Osteocyte (in vitro differentiated cells): ENCODE measurements around the gene POU6F1. TPM values are rescaled to one million over a fixed set of nuclear protein-coding genes. Genes with fewer than 3 reads are reported as not detected.
A peak's percentile ranks its signal among the peaks of the same experiment; 100 is the strongest.

ENCODE experiments used
- DNase-seq: peaks from one replicate; pipeline ENCODE4 v3.0.0; 2021; ENCODE audit warnings: mixed read lengths; ENCODE audit not compliant: unreplicated experiment; ENCODE audit errors: extremely low spot score
- H3K27ac Mint-ChIP-seq: one replicate; pipeline ENCODE4 v1.8.0; 2021; ENCODE audit warnings: mild to moderate bottlenecking, mixed read lengths; ENCODE audit not compliant: unreplicated experiment
- H3K27me3 Mint-ChIP-seq: one replicate; pipeline ENCODE4 v1.8.0; 2021; ENCODE audit warnings: mixed read lengths; ENCODE audit not compliant: unreplicated experiment
- H3K36me3 Mint-ChIP-seq: one replicate; pipeline ENCODE4 v1.8.0; 2021; ENCODE audit warnings: mixed read lengths; ENCODE audit not compliant: unreplicated experiment
- H3K4me1 Mint-ChIP-seq: one replicate; pipeline ENCODE4 v1.8.0; 2021; ENCODE audit warnings: mixed read lengths; ENCODE audit not compliant: unreplicated experiment
- H3K4me3 Mint-ChIP-seq: one replicate; pipeline ENCODE4 v1.8.0; 2021; ENCODE audit warnings: mild to moderate bottlenecking, moderate library complexity, mixed read lengths; ENCODE audit not compliant: unreplicated experiment
- H3K9me3 Mint-ChIP-seq: one replicate; pipeline ENCODE4 v1.8.0; 2021; ENCODE audit warnings: mixed read lengths; ENCODE audit not compliant: unreplicated experiment
- CTCF ChIP-seq: fragments of 200-600 bp; sonication (generic); IDR thresholded peaks from 2 replicates; pipeline ENCODE4 v1.5.0; 2021; ENCODE audit warnings: antibody characterized with exemption, mild to moderate bottlenecking, moderate library complexity
- total RNA-seq: library from RNA; stranded (reverse); gene quantifications from 2 replicates; pipeline ENCODE4 v1.2.1, GENCODE V29; 2021

Gene POU6F1
- total RNA-seq, 1 donor from 2014 or later: 19.2 TPM

DNA sequence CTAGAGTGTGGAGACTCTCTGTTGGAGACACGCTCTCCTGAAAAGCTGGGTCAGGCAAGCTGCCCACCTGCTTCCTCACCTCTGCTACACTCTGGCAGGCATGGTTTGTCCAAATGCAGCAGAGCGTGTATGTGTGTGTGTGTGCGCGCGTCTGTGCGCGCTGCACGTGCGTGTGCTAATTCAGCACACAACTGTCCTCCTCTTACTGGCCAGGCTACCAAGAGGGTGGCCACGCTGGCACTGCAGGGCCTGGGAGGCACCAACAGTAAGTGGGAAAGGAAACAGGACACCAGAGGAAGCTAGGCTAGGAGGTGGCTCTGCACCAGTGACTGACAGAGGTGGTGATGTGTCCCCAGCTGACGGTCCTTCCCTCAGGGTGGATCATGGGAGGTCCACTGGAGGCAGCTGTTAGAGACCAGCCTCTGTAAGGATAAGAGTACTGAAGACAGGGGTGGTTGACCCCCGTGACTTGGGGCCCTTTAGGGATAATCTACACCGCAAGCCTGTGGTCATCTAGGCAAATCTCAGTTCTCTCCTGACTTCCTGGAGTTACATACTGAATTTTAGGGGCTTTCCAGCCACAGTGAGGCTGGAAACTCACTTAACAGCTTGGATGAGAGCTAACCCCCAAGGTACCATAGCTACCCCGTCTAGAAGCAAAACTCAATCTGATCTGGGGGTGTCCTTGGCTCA lies 29.4 kb downstream of the POU6F1 start:
- Mint-ChIP-seq H3K4me3 (no peak overlapping the region), H3K27me3 (peaks cover 3% of the 10 kb centered on the region), H3K27ac (no peak overlapping the region), H3K36me3 (peaks cover 11% of the 10 kb centered on the region), H3K4me1 (no peaks in the 10 kb centered on the region), H3K9me3 (no peaks in the 10 kb centered on the region)
- TF ChIP-seq CTCF: no peak
- DNase-seq: no peak

- no peak for DNase-seq
- H3K36me3 Mint-ChIP-seq: peaks cover 11% of the 10 kb centered on the region
- no peak overlapping the region for H3K4me3 Mint-ChIP-seq
- no peaks in the 10 kb centered on the region for H3K9me3 Mint-ChIP-seq
- TF ChIP-seq CTCF: no peak
- no peaks in the 10 kb centered on the region for H3K4me1 Mint-ChIP-seq
- H3K27me3 Mint-ChIP-seq: peaks cover 4% of the 10 kb centered on the region
- H3K27ac Mint-ChIP-seq: no peak overlapping the region
Measured at GRCh38 chr12:51187370-51187987, 30.4 kb downstream of the POU6F1 start.

- H3K4me3 Mint-ChIP-seq: no peak overlapping the region
- H3K36me3 Mint-ChIP-seq: peaks cover 8% of the 10 kb centered on the region
- peak overlapping the region; percentile 38 for H3K27ac Mint-ChIP-seq
- no peak for TF ChIP-seq CTCF
- peaks cover 4% of the 10 kb centered on the region for H3K27me3 Mint-ChIP-seq
- no peaks in the 10 kb centered on the region for H3K9me3 Mint-ChIP-seq
- peaks cover 2% of the 10 kb centered on the region for H3K4me1 Mint-ChIP-seq
- no peak for DNase-seq
Measured at GRCh38 chr12:51186465-51187085, 31.3 kb downstream of the POU6F1 start.

DNA sequence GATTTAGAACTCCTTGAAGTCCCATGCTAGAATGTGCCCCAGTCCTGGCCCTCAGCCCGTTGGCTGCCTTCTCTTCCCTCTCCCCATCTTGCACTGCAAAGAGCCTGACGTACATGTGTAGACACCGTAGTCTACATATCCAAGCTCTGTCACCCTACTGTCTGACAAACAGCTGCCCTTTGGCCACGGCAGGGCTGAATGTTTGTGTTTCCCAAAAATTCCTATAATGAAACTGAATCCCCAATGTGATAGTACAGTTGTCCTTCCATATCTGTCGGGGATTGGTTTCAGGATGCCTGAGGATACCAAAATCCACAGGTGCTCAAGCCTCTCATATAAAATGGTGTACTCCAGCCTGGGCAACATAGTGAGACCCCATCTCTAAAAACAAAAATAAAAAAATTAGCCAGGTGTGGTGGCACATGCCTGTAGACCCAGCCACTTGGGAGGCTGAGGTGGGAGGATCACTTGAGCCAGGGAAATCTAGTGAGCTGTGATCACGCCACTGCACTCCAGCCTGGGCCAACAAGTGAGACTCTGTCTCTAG lies 32.6 kb downstream of the POU6F1 start:
- no peaks in the 10 kb centered on the region for H3K9me3 Mint-ChIP-seq
- peaks cover 2% of the 10 kb centered on the region for H3K36me3 Mint-ChIP-seq
- peaks cover 3% of the 10 kb centered on the region for H3K4me1 Mint-ChIP-seq
- no peak for TF ChIP-seq CTCF
- H3K27me3 Mint-ChIP-seq: peaks cover 4% of the 10 kb centered on the region
- DNase-seq: no peak
- H3K27ac Mint-ChIP-seq: no peak overlapping the region
- no peak overlapping the region for H3K4me3 Mint-ChIP-seq

GRCh38 chr12:51183816-51184215 lies 34.0 kb downstream of the POU6F1 start:
- no peak for DNase-seq
- H3K27ac Mint-ChIP-seq: no peak overlapping the region
- no peak overlapping the region for H3K4me3 Mint-ChIP-seq
- peaks cover 4% of the 10 kb centered on the region for H3K27me3 Mint-ChIP-seq
- H3K4me1 Mint-ChIP-seq: peaks cover 3% of the 10 kb centered on the region
- no peaks in the 10 kb centered on the region for H3K36me3 Mint-ChIP-seq
- no peak for TF ChIP-seq CTCF
- no peaks in the 10 kb centered on the region for H3K9me3 Mint-ChIP-seq
